Measurements from ENCODE around the gene TOX2.

TOX2 gene

GRCh38 chr20:43915211-43916072 is 790 bp downstream of the TOX2 start:
- peak; percentile 47 for DNase-seq (ENCODE audit: low spot score)

- DNase-seq (ENCODE audit: low spot score), result peak; percentile 54
Measured at GRCh38 chr20:43916073-43916880, 1.6 kb downstream of the TOX2 start.

GRCh38 chr20:43916881-43917371 is 2.3 kb downstream of the TOX2 start:
- DNase-seq (ENCODE audit: low spot score), result no peak

GRCh38 chr20:43917380-43917779 is 2.7 kb downstream of the TOX2 start:
- DNase-seq (ENCODE audit: low spot score), result no peak

- DNase-seq (ENCODE audit: low spot score), result no peak
Measured at GRCh38 chr20:43919686-43920403, 5.2 kb downstream of the TOX2 start.

GRCh38 chr20:43920797-43921196 is 6.1 kb downstream of the TOX2 start:
- no peak for DNase-seq (ENCODE audit: low spot score)

- DNase-seq (ENCODE audit: low spot score), result no peak
Measured at GRCh38 chr20:43921227-43921780, 6.7 kb downstream of the TOX2 start.

- no peak for DNase-seq (ENCODE audit: low spot score)
Measured at GRCh38 chr20:43922614-43923013, 8.0 kb downstream of the TOX2 start.

- DNase-seq (ENCODE audit: low spot score), result no peak
Measured at GRCh38 chr20:43923322-43923721, 8.7 kb downstream of the TOX2 start.

GRCh38 chr20:43923917-43924316 is 9.3 kb downstream of the TOX2 start:
- no peak for DNase-seq (ENCODE audit: low spot score)

- DNase-seq (ENCODE audit: low spot score), result no peak
Measured at GRCh38 chr20:43925215-43925614, 10.6 kb downstream of the TOX2 start.

- DNase-seq (ENCODE audit: low spot score), result peak; percentile 56
Measured at GRCh38 chr20:43925801-43926200, 11.1 kb downstream of the TOX2 start.

GRCh38 chr20:43926287-43927050 is 11.8 kb downstream of the TOX2 start:
- DNase-seq (ENCODE audit: low spot score), result no peak

GRCh38 chr20:43931976-43932375 is 17.3 kb downstream of the TOX2 start:
- DNase-seq (ENCODE audit: low spot score), result no peak

GRCh38 chr20:43934833-43935232 is 20.2 kb downstream of the TOX2 start:
- DNase-seq (ENCODE audit: low spot score), result no peak

- no peak for DNase-seq (ENCODE audit: low spot score)
Measured at GRCh38 chr20:43936104-43936770, 21.6 kb downstream of the TOX2 start.

GRCh38 chr20:43936805-43937204 is 22.2 kb downstream of the TOX2 start:
- DNase-seq (ENCODE audit: low spot score), result no peak

GRCh38 chr20:43937591-43937990 is 22.9 kb downstream of the TOX2 start:
- peak; percentile 56 for DNase-seq (ENCODE audit: low spot score)

- DNase-seq (ENCODE audit: low spot score), result no peak
Measured at GRCh38 chr20:43938017-43938655, 23.5 kb downstream of the TOX2 start.

Data from GM03348 (cell line).